ENCODE data around the gene JUND.
A peak's percentile ranks its signal among the peaks of the same experiment; 100 is the strongest.

- TF ChIP-seq CTCF (IDR thresholded peaks at IDR 0.05) (peak; percentile 49 to 92 (median 81)), POLR2A (IDR thresholded peaks at IDR 0.05) (peak; percentile 84 to 94 (median 87))
Observed at GRCh38 chr19:18279516-18280246, 1.7 kb downstream of the JUND start.
